Thyroid gland (tissue), 4 donors: ENCODE data around the gene POC1B.

ENCODE experiments used
- CTCF ChIP-seq, 6 experiments: fragments of 200-600 bp in 3 of 6; fragments of 450-650 bp in 3 of 6; sonication (generic) in 3 of 6; IDR thresholded peaks; one replicate each; pipeline ENCODE4 v1.5.1; 2016 to 2019; ENCODE audit warnings: antibody characterized with exemption in 6 of 6, mild to moderate bottlenecking in 2 of 6, inconsistent platforms in 1 of 6, moderate library complexity in 1 of 6
- POLR2A ChIP-seq, 2 donors: fragments of 450-650 bp; IDR thresholded peaks; one replicate each; pipeline ENCODE4 v1.6.1; 2017; ENCODE audit warnings: antibody characterized with exemption in 2 of 2, mild to moderate bottlenecking in 2 of 2, moderate library complexity in 1 of 2

DNA sequence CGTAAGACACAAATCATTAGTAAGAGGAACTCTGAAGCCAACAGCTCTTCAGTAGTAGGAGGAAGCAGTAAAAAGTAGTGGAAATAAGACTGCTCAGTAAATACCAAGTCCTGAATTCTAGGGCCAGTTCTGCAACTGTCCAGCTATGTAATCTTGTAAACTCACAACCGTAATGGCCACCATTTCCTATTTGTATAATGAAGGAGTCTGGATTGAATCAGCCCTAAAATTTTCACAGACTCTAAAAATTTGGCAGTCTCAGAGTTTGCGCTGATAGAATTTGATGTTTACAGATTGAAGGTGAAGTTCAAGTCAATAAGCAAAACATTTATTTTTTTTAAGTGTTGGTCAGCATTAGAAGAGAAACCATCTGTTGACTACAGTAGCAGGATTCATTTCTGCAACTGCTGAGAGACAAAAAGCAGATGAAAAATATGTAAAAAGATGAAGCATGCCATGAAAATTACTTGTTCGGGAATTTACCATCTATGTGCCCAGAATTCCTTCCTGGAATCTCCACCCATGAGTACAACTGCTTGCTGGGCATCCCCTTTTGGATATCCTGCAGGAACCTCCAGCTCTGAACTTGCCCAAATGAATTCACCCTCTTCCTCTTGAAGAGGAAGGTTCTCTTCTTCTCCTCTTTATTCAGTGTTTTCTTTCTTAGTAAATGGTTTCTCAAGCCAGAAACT lies 48.8 kb downstream of the POC1B start:
- TF ChIP-seq CTCF (IDR thresholded peaks at IDR 0.05) (no peak), POLR2A (IDR thresholded peaks at IDR 0.05) (no peak)
